NB4 (cell line): ENCODE results near the gene IL7R.

Experiments
- MAX ChIP-seq: IDR thresholded peaks from 2 replicates; pipeline ENCODE4 v1.6.1; 2011; ENCODE audit warnings: low read depth, low read length
- POLR2A ChIP-seq: IDR thresholded peaks from 2 replicates; pipeline ENCODE4 v1.6.1; 2011; ENCODE audit warnings: mild to moderate bottlenecking; ENCODE audit not compliant: insufficient read length; ENCODE audit errors: extremely low read depth

- TF ChIP-seq MAX (no peak), POLR2A (no peak)
Measured at GRCh38 chr5:35902046-35902672, 45.5 kb downstream of the IL7R start.
